K562 (cell line): ENCODE measurements around the gene FANCG. TPM values are rescaled to one million over a fixed set of nuclear protein-coding genes. Genes with fewer than 3 reads are reported as not detected.

Experiments used
- ATF1 ChIP-seq, 2 experiments: fragments of 450-650 bp in 1 of 2; IDR thresholded peaks; 2 replicates each; pipeline ENCODE4 v1.6.1; 2016; ENCODE audit warnings: missing compliant biosample characterization in 1 of 2, missing genetic modification characterization in 1 of 2
- KLF16 ChIP-seq: IDR thresholded peaks from 2 replicates; pipeline ENCODE4 v1.6.1; 2016; ENCODE audit warnings: antibody characterized with exemption
- ZBTB8A ChIP-seq: fragments of 450-650 bp; IDR thresholded peaks from 2 replicates; pipeline ENCODE4 v1.6.1; 2018; ENCODE audit warnings: mild to moderate bottlenecking, moderate library complexity; ENCODE audit not compliant: partially characterized antibody
- ZNF316 ChIP-seq: fragments of 450-650 bp; IDR thresholded peaks from 2 replicates; pipeline ENCODE4 v1.6.1; 2016
- ZNF561 ChIP-seq: fragments of 450-650 bp; formaldehyde crosslinking; conservative IDR thresholded peaks from 2 replicates; pipeline ENCODE4 v1.4.0; 2020; ENCODE audit warnings: mild to moderate bottlenecking, moderate library complexity
- ZZZ3 ChIP-seq: fragments of 450-650 bp; IDR thresholded peaks from 2 replicates; pipeline ENCODE4 v1.6.1; 2016; ENCODE audit warnings: antibody characterized with exemption, mild to moderate bottlenecking, moderate library complexity
- polyA plus RNA-seq, 8 experiments: library from polyadenylated mRNA; depleted of rRNA in 4 of 8; stranded (reverse) in 5 of 8; unstranded in 3 of 8; fragments of >200 nt; fragmentation: Nextera tagmentation in 2 of 8; fragmentation: Illumina TruSeq in 1 of 8; extraction: Ambion mirVana in 2 of 8; extraction: Trizol in 1 of 8; gene quantifications; 2 replicates each; pipeline versions ENCODE4 v1.2.1 to v1.2.3, GENCODE V29; 2011 to 2014; ENCODE audit warnings: inconsistent platforms in 1 of 8, missing spikeins in 1 of 8
- total RNA-seq, 7 experiments: library from RNA; depleted of rRNA in 6 of 7; stranded (reverse); fragments of >200 nt in 6 of 7; fragmentation: Illumina TruSeq in 2 of 7; extraction: Trizol in 2 of 7; gene quantifications; 2 replicates each; pipeline versions ENCODE4 v1.2.1 to v1.2.3, GENCODE V29; 2011 to 2021; ENCODE audit warnings: low replicate concordance in 1 of 7
- TF ChIP-seq, protein P1 (sequence below), 2 experiments: fragments of 450-650 bp; conservative IDR thresholded peaks; 2 replicates each; pipeline ENCODE4 v1.6.1; 2017; ENCODE audit warnings: mild to moderate bottlenecking in 2 of 2, moderate library complexity in 2 of 2
- TF ChIP-seq, protein P2 (sequence below): fragments of 250-450 bp; sonication (Bioruptor Pico); IDR thresholded peaks from 2 replicates; pipeline ENCODE4 v1.5.0; 2021

Gene FANCG
- total and polyA plus RNA-seq, 9 of the 15 experiments (the other 6 are each of a cell fraction or from before 2014, with no cell fraction given): 7.5 to 43.9 (median 31.0) TPM

- TF ChIP-seq ZNF561 (CRISPR knock-in tag) (no peak), ZZZ3 (no peak), ZBTB8A (no peak), ZNF316 (no peak), ATF1 (CRISPR knock-in tag; IDR thresholded peaks at IDR 0.05) (no peak), ATF1 (tag; IDR thresholded peaks at IDR 0.05) (peak; percentile 22; the same call in 1 of the 2 replicates), KLF16 (no peak)
- TF ChIP-seq, protein P1, sequence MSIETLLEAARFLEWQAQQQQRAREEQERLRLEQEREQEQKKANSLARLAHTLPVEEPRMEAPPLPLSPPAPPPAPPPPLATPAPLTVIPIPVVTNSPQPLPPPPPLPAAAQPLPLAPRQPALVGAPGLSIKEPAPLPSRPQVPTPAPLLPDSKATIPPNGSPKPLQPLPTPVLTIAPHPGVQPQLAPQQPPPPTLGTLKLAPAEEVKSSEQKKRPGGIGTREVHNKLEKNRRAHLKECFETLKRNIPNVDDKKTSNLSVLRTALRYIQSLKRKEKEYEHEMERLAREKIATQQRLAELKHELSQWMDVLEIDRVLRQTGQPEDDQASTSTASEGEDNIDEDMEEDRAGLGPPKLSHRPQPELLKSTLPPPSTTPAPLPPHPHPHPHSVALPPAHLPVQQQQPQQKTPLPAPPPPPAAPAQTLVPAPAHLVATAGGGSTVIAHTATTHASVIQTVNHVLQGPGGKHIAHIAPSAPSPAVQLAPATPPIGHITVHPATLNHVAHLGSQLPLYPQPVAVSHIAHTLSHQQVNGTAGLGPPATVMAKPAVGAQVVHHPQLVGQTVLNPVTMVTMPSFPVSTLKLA (conservative IDR thresholded peaks at IDR 0.05): peak in 1 of 2 experiments; percentile 37; a peak in 2 of 4 replicates
- TF ChIP-seq, protein P2, sequence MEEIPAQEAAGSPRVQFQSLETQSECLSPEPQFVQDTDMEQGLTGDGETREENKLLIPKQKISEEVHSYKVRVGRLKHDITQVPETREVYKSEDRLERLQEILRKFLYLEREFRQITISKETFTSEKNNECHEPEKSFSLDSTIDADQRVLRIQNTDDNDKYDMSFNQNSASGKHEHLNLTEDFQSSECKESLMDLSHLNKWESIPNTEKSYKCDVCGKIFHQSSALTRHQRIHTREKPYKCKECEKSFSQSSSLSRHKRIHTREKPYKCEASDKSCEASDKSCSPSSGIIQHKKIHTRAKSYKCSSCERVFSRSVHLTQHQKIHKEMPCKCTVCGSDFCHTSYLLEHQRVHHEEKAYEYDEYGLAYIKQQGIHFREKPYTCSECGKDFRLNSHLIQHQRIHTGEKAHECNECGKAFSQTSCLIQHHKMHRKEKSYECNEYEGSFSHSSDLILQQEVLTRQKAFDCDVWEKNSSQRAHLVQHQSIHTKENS (CRISPR knock-in tag): no peak
Measured at GRCh38 chr9:35116539-35116897, 36.8 kb upstream of the FANCG start (continued).
